Activated CD8-positive, alpha-beta memory T cell treated with anti-CD3 and anti-CD28 coated beads, Interleukin-2, amount 10 ng/mL, durations not matched to agents 7 days and 5 days (primary cell): ENCODE results near the gene ALPI. TPM values are rescaled to one million over a fixed set of nuclear protein-coding genes. Genes with fewer than 3 reads are reported as not detected.
"Not testable (repeated sequence)": the region's sequence is repeated elsewhere in the genome, so short reads cannot be mapped to it uniquely, and the experiment has no call there.

ENCODE experiments used
- ATAC-seq: fragments of 150-1000 bp; cut with Tn5 transposase; one replicate; pipeline ENCODE4 v1.10.0; 2021; ENCODE audit warnings: moderate library complexity
- CTCF ChIA-PET: fragments of 350-600 bp; sonication (Branson Sonifier 250); formaldehyde crosslinking; loops from one replicate; lab custom pipeline; 2021; ENCODE audit warnings: antibody characterized with exemption; lab: Charles Lee
- DNase-seq: peaks from one replicate; pipeline ENCODE4 v3.0.0-alpha.2; 2020
- H3K27ac Mint-ChIP-seq: one replicate; pipeline ENCODE4 v1.8.0; 2021; ENCODE audit warnings: mild to moderate bottlenecking, mixed read lengths
- H3K27me3 Mint-ChIP-seq: one replicate; pipeline ENCODE4 v1.8.0; 2021; ENCODE audit warnings: mixed read lengths
- H3K36me3 Mint-ChIP-seq: one replicate; pipeline ENCODE4 v1.8.0; 2021; ENCODE audit warnings: mild to moderate bottlenecking, mixed read lengths
- H3K4me1 Mint-ChIP-seq: one replicate; pipeline ENCODE4 v1.8.0; 2021; ENCODE audit warnings: mixed read lengths
- H3K4me3 Mint-ChIP-seq: one replicate; pipeline ENCODE4 v1.8.0; 2021; ENCODE audit warnings: mild to moderate bottlenecking, moderate library complexity, mixed read lengths
- H3K9me3 Mint-ChIP-seq: one replicate; pipeline ENCODE4 v1.8.0; 2022; ENCODE audit warnings: low read depth, mixed read lengths
- total RNA-seq, 2 experiments: library from RNA; stranded (reverse); gene quantifications; one replicate each; pipeline ENCODE4 v1.2.3, GENCODE V29; 2021

ALPI gene
- total RNA-seq, 2 experiments from 2014 or later = not detected

DNA sequence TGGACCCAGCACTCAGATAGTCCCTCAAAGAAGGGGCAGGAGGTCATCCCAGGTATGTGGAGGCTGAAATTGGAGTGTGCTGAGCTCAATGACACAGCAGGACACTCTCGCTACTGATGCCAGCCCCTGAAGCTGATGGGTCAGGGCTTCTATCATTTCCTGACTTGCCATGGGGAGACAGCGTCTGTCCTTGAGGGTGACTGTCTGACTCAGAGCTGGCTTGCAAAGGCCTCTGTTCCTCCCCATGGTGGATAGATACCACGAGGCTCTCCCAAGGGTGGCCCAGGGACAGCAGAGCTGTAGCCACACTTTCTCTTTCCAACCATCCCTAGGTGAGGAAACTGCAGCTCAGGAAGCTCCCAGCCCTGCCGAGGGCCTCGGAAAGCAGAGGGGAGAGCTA lies 38.5 kb upstream of the ALPI start:
- H3K4me3 Mint-ChIP-seq = no peak overlapping the region
- peaks cover 64% of the 10 kb centered on the region for H3K27me3 Mint-ChIP-seq
- CTCF ChIA-PET = no interaction called here

GRCh38 chr2:232418056-232418455 lies 37.9 kb upstream of the ALPI start:
- Mint-ChIP-seq H3K4me1 (peaks cover 12% of the 10 kb centered on the region), H3K36me3 (peaks cover 4% of the 10 kb centered on the region), H3K9me3 (no peaks in the 10 kb centered on the region), H3K27me3 (peaks cover 64% of the 10 kb centered on the region), H3K4me3 (no peak overlapping the region), H3K27ac (no peak overlapping the region)
- ATAC-seq (no peak), DNase-seq (no peak)
- CTCF ChIA-PET = no interaction called here

More for the DNA sequence above, 38.5 kb upstream of the ALPI start:
- no peak for DNase-seq
- Mint-ChIP-seq H3K4me1 (peaks cover 12% of the 10 kb centered on the region), H3K27ac (no peak overlapping the region), H3K36me3 (peaks cover under 1% of the 10 kb centered on the region), H3K9me3 (no peaks in the 10 kb centered on the region)
- no peak for ATAC-seq

DNA sequence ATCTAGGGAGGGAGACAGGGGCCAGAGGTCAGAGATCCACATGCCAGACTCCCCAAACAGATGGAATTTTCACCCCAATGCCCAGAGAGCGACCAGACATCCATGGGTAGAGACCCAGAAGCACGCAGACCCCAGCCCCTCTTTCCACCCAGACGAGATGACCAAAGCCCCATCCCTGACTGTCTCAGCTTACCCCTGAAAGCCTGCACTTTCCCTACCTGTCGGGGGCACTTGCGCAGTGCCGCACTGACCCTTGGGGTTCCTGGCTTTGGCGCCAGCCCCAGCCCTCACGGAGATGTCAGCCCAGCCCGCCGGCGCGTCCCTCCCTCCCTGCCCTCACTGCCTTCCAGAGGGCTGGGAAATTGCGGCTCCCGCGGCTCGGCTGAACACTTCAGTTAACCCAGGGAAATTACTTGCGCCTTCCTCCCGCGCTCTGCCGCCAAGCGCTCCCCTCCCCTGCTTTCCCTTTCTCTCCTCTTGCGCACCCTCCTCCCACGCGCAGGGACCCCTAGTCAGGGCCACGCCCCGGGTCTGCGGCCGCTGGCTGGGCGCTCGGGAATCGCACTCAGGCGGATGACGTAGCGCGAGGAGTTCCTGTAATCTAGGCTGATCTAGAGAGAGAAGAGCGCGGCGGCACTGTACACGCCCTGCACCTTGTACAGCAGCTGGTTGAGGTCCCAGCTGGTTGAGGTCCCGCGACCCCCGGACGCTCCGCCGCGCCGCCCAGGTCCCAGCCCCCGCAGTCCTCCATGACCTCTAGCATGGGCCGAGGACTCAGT lies 37.3 kb upstream of the ALPI start:
- H3K27me3 Mint-ChIP-seq = peaks cover 64% of the 10 kb centered on the region
- DNase-seq (no peak), ATAC-seq (peak; percentile 32)
- no peaks in the 10 kb centered on the region for H3K9me3 Mint-ChIP-seq
- H3K4me1 Mint-ChIP-seq = peaks cover 9% of the 10 kb centered on the region
- peaks cover 4% of the 10 kb centered on the region for H3K36me3 Mint-ChIP-seq
- CTCF ChIA-PET = interaction anchor here (0.6 kb wide), 2 partner anchors 493 to 512 kb away, joined by 3 read pairs; partner anchors contain the start of gene NPPC
- no peak overlapping the region for H3K27ac Mint-ChIP-seq
- no peak overlapping the region for H3K4me3 Mint-ChIP-seq

- Mint-ChIP-seq H3K27me3 (peaks cover 62% of the 10 kb centered on the region), H3K36me3 (peaks cover 4% of the 10 kb centered on the region), H3K4me3 (no peak overlapping the region), H3K4me1 (peaks cover 9% of the 10 kb centered on the region), H3K27ac (no peak overlapping the region), H3K9me3 (no peaks in the 10 kb centered on the region)
- ATAC-seq = no peak
- CTCF ChIA-PET = interaction anchor here (0.6 kb wide), 2 partner anchors 493 to 512 kb away, joined by 3 read pairs; partner anchors contain the start of gene NPPC
- DNase-seq = no peak
Observed at GRCh38 chr2:232419245-232420072, 36.5 kb upstream of the ALPI start.

DNA sequence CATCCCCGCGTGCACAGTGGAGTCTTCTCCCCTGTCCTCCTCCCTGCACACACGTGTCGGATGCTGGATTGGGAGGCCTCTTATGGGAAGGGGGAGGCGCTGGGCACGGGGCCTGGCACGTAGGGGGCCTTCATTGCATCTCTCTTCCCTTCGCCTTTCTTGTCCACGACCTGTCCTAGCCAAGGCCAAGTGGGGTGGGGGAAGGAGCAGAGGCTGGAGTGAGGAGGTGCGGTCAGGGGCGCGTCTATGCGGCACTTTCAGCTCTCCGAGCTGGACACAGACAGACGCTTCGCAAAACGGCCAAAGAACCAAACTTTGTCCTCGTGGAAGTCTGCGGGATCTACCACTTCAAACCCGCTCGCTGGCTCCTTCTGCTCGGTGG lies 35.9 kb upstream of the ALPI start:
- CTCF ChIA-PET = no interaction called here
- ATAC-seq = no peak
- peaks cover 66% of the 10 kb centered on the region for H3K27me3 Mint-ChIP-seq
- no peak for DNase-seq
- H3K4me1 Mint-ChIP-seq = peaks cover 9% of the 10 kb centered on the region
- no peak overlapping the region for H3K27ac Mint-ChIP-seq
- H3K9me3 Mint-ChIP-seq = no peaks in the 10 kb centered on the region
- H3K4me3 Mint-ChIP-seq = no peak overlapping the region
- H3K36me3 Mint-ChIP-seq = peaks cover 4% of the 10 kb centered on the region

DNA sequence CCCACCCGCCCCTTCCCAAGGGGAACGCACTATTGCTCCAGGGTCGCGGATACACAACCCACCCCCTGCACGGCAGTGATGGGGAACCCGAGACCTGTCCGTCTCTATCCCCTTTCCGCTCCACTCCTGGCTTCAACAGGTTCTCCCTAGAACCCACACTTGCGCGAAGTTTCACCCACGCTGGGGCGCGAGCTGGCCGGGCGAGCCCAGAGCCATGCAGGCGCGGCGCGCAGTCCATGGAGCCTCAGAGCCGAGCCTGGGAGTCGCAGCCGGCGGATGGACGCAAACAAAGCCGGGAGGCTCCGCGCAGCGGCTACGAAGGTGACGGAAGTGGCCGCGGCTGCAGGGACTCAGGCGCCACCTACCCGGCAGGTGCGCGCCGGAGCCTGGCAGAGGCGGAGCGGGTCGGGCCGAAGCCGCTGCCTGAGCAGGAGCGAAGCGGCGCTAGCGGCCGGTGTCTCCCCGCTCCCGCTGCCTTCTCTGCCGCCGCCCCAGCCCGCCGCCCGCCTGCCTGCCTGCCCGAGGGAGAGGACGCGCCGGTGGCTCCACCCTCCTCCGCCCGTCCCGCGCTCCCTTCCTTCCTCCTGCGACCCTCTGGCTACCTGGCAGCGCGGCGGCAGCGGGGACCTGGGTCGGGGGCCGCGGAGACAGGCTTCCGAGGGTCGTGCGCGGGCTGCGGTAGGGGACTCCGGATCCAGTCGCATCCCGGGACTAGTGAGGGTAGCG lies 35.3 kb upstream of the ALPI start:
- CTCF ChIA-PET = no interaction called here
- DNase-seq (no peak), ATAC-seq (peak; percentile 59)
- no peaks in the 10 kb centered on the region for H3K9me3 Mint-ChIP-seq
- no peak overlapping the region for H3K27ac Mint-ChIP-seq
- H3K4me1 Mint-ChIP-seq = peaks cover 9% of the 10 kb centered on the region
- H3K27me3 Mint-ChIP-seq = peaks cover 70% of the 10 kb centered on the region
- H3K4me3 Mint-ChIP-seq = no peak overlapping the region
- peaks cover 4% of the 10 kb centered on the region for H3K36me3 Mint-ChIP-seq

DNA sequence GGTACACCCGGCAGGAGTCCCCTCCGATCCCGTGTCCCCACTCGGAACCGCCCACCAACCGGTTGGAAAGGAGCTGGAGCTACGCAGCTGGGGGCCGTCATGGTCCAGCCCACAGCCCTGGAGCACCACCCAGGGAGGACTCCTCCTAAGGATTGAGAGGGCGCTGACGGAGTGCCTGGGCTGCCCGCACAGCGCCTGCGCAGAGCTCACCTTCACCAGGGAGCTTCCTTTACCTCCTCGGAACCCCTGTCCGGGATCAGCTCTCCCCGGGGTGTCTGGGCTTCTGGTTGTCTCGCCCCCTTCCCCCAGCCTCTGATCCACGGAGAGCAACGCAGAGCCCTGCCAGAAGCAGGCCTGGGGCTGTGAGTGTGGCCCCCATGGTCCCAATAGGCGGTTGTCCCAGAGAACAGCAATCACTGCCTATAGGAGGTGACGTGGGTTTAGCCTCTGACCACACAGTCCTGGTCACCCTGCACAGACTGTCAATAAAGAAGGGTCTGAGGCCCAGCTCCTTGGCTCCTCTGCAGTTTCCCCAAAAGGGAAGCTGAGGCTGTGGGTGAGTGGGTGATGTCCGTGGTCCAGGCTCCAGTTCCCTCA lies 34.7 kb upstream of the ALPI start:
- H3K27me3 Mint-ChIP-seq = peaks cover 69% of the 10 kb centered on the region

GRCh38 chr2:232422051-232422450 lies 33.9 kb upstream of the ALPI start:
- CTCF ChIA-PET = no interaction called here
- Mint-ChIP-seq H3K4me3 (no peak overlapping the region), H3K27ac (no peak overlapping the region), H3K27me3 (peaks cover 69% of the 10 kb centered on the region), H3K36me3 (peaks cover 4% of the 10 kb centered on the region), H3K9me3 (no peaks in the 10 kb centered on the region), H3K4me1 (peaks cover 9% of the 10 kb centered on the region)
- ATAC-seq (no peak), DNase-seq (no peak)

More for the DNA sequence above, 34.7 kb upstream of the ALPI start:
- Mint-ChIP-seq H3K27ac (no peak overlapping the region), H3K36me3 (peaks cover 4% of the 10 kb centered on the region), H3K4me3 (no peak overlapping the region), H3K4me1 (peaks cover 9% of the 10 kb centered on the region), H3K9me3 (no peaks in the 10 kb centered on the region)
- ATAC-seq (no peak), DNase-seq (no peak)
- CTCF ChIA-PET = no interaction called here

- DNase-seq, H3K27ac Mint-ChIP-seq, ATAC-seq, CTCF ChIA-PET, H3K9me3 Mint-ChIP-seq, H3K4me1 Mint-ChIP-seq, H3K4me3 Mint-ChIP-seq, H3K36me3 Mint-ChIP-seq: not testable (repeated sequence)
- peaks cover 68% of the 10 kb centered on the region for H3K27me3 Mint-ChIP-seq
Observed at GRCh38 chr2:232422996-232423395, 33.0 kb upstream of the ALPI start.

DNA sequence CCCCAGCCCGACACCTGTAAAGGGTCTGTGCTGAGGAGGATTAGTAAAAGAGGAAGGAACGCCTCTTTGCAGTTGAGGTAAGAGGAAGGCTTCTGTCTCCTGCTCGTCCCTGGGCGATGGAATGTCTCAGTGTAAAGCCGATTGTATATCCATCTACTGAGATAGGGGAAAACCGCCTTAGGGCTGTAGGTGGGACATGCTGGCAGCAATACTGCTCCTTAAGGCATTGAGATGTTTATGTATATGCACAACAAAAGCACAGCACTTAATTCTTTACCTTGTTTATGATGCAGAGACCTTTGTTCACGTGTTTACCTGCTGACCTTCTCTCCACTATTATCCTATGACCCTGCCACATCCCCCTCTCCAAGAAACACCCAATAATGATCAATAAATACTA lies 32.5 kb upstream of the ALPI start:
- not testable (repeated sequence) for DNase-seq

GRCh38 chr2:232431705-232432590 lies 24.0 kb upstream of the ALPI start:
- H3K9me3 Mint-ChIP-seq = no peaks in the 10 kb centered on the region
- no peaks in the 10 kb centered on the region for H3K4me1 Mint-ChIP-seq
- peaks cover 3% of the 10 kb centered on the region for H3K27me3 Mint-ChIP-seq
- no peak for ATAC-seq
- no peaks in the 10 kb centered on the region for H3K36me3 Mint-ChIP-seq
- no peak overlapping the region for H3K27ac Mint-ChIP-seq
- no peak overlapping the region for H3K4me3 Mint-ChIP-seq
- DNase-seq = no peak
- CTCF ChIA-PET = interaction anchor here (0.6 kb wide), 1 partner anchor 12 kb away, joined by 3 read pairs; no protein-coding TSS in a partner anchor

More for the DNA sequence above, 32.5 kb upstream of the ALPI start:
- H3K36me3 Mint-ChIP-seq, H3K4me1 Mint-ChIP-seq, H3K27ac Mint-ChIP-seq, CTCF ChIA-PET, H3K9me3 Mint-ChIP-seq, H3K4me3 Mint-ChIP-seq, ATAC-seq: not testable (repeated sequence)
- H3K27me3 Mint-ChIP-seq = peaks cover 64% of the 10 kb centered on the region

- Mint-ChIP-seq H3K9me3 (no peaks in the 10 kb centered on the region), H3K36me3 (no peaks in the 10 kb centered on the region), H3K27ac (no peak overlapping the region), H3K27me3 (peaks cover 3% of the 10 kb centered on the region), H3K4me3 (no peak overlapping the region), H3K4me1 (no peaks in the 10 kb centered on the region)
- ATAC-seq = peak; percentile 36
- no peak for DNase-seq
- CTCF ChIA-PET = interaction anchor here (0.6 kb wide), 1 partner anchor 11 kb away, joined by 3 read pairs; no protein-coding TSS in a partner anchor
Observed at GRCh38 chr2:232432598-232433184, 23.3 kb upstream of the ALPI start.
